DMS53 treated with DMSO at 0.1 percent for 48 hours (cell line): ENCODE results near the gene HOXD3.

Source experiments
- DNase-seq: peaks from one replicate; lab custom pipeline; 2025; ENCODE audit not compliant: unreplicated experiment; lab: John Stamatoyannopoulos, UW

HOXD3 gene

GRCh38 chr2:176174824-176175708 lies 18.0 kb downstream of the HOXD3 start:
- DNase-seq = no peak

- DNase-seq = no peak
These were observed 18.9 kb downstream of the HOXD3 start for GRCh38 chr2:176175709-176176607.

- no peak for DNase-seq
These were observed 20.5 kb downstream of the HOXD3 start for GRCh38 chr2:176177580-176178037.

GRCh38 chr2:176178038-176178756 lies 21.1 kb downstream of the HOXD3 start:
- DNase-seq = no peak

- no peak for DNase-seq
These were observed 21.7 kb downstream of the HOXD3 start for GRCh38 chr2:176178757-176179295.

- no peak for DNase-seq
These were observed 24.4 kb downstream of the HOXD3 start for GRCh38 chr2:176181551-176181950.

- DNase-seq = no peak
These were observed 25.6 kb downstream of the HOXD3 start for GRCh38 chr2:176182671-176183070.

- DNase-seq = no peak
These were observed 27.6 kb downstream of the HOXD3 start for GRCh38 chr2:176184749-176185148.

- no peak for DNase-seq
These were observed 28.9 kb downstream of the HOXD3 start for GRCh38 chr2:176186024-176186423.

GRCh38 chr2:176187200-176187898 lies 30.2 kb downstream of the HOXD3 start:
- peak; percentile 75 for DNase-seq

- DNase-seq = peak; percentile 84
These were observed 31.0 kb downstream of the HOXD3 start, which contains the start of gene HOXD1 for GRCh38 chr2:176187899-176188773. TSS of gene HOXD1 (plus strand) at chr2:176188668. CDS start at chr2:176188802, 134 bp downstream.

- DNase-seq = no peak
These were observed 31.9 kb downstream of the HOXD3 start for GRCh38 chr2:176188774-176189680.

GRCh38 chr2:176189681-176190641 lies 32.9 kb downstream of the HOXD3 start:
- no peak for DNase-seq

- DNase-seq = no peak
These were observed 35.2 kb downstream of the HOXD3 start for GRCh38 chr2:176192351-176192750.

GRCh38 chr2:176193048-176193447 lies 35.9 kb downstream of the HOXD3 start:
- DNase-seq = no peak

- no peak for DNase-seq
These were observed 42.8 kb downstream of the HOXD3 start for GRCh38 chr2:176199902-176200301.

- DNase-seq = no peak
These were observed 43.9 kb downstream of the HOXD3 start for GRCh38 chr2:176200971-176201370.
